SU-DHL-6 (cell line): Measurements from ENCODE around the gene TAGLN.

Source experiments
- EZH2phosphoT487 ChIP-seq: fragments of 200-600 bp; sonication (generic), shearing (Covaris generic); conservative IDR thresholded peaks from 2 replicates; pipeline ENCODE4 v1.6.1; 2018; ENCODE audit warnings: mild to moderate bottlenecking, antibody characterized with exemption, low read length, moderate library complexity, mixed read lengths
- TF ChIP-seq, protein P1 (sequence below): fragments of 200-600 bp; sonication (generic); IDR thresholded peaks from one replicate; pipeline ENCODE4 v1.5.1; 2017; ENCODE audit warnings: antibody characterized with exemption, mild to moderate bottlenecking, low read length, moderate library complexity; ENCODE audit not compliant: insufficient read depth, poor library complexity, severe bottlenecking

DNA sequence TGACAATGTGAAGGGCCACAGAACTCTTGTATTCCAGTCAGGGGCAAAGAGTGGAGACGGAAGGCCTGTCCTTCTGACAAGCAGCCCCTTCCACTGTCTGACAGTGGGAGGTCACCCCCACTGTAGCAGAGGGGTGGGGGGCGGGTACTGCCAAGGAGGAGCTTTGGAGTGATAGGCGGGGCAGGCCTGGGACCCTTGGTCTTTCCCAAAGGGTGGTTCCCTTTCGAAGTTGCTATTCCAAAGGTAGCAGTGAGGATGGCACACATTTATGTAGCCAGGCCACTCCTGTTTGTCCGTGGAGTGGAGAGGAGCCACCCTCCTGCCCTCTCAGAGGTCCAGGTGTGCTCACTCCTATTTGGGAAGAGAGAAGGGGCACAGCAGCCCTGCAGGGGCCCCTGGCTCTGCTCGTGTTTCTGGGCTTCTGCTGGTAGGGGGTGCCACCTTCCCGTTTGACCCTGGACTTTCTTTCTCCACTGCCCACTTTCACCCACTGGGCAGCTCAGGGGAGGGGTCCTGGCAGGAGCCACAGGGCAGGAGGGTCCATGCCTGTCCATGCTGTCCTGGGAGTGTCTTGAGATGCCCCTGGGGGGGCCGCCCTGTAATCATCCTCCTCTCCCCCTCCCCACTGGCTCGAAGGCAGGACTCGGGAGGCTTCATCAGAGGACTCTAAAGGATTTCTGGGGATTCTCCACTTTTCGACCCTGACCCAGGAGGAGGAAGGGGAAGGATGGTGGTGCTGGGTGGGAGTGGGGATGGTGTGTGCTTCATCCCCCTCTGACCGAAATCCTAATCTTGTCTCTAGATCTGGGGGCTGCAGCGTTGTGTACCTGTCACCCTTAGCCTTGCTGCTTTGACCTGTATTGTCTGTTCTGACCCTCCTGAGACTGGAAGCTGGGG lies 994 bp downstream of the TAGLN start:
- TF ChIP-seq, protein P1, sequence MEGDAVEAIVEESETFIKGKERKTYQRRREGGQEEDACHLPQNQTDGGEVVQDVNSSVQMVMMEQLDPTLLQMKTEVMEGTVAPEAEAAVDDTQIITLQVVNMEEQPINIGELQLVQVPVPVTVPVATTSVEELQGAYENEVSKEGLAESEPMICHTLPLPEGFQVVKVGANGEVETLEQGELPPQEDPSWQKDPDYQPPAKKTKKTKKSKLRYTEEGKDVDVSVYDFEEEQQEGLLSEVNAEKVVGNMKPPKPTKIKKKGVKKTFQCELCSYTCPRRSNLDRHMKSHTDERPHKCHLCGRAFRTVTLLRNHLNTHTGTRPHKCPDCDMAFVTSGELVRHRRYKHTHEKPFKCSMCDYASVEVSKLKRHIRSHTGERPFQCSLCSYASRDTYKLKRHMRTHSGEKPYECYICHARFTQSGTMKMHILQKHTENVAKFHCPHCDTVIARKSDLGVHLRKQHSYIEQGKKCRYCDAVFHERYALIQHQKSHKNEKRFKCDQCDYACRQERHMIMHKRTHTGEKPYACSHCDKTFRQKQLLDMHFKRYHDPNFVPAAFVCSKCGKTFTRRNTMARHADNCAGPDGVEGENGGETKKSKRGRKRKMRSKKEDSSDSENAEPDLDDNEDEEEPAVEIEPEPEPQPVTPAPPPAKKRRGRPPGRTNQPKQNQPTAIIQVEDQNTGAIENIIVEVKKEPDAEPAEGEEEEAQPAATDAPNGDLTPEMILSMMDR, result no peak
- TF ChIP-seq EZH2phosphoT487, result no peak
